Kidney epithelial cell (primary cell): ENCODE data around the gene LCN10. TPM values are rescaled to one million over a fixed set of nuclear protein-coding genes. Genes with fewer than 3 reads are reported as not detected.

Experiments used
- DNase-seq: peaks from one replicate; pipeline ENCODE4 v3.0.0-alpha.2; 2010; ENCODE audit warnings: low read depth
- H3K27me3 ChIP-seq: 2 replicates; pipeline ENCODE4 v1.6.0; 2011; ENCODE audit warnings: low read length; ENCODE audit not compliant: control insufficient read depth, insufficient read depth
- H3K36me3 ChIP-seq: 2 replicates; pipeline ENCODE4 v1.5.1; 2011; ENCODE audit warnings: low read length; ENCODE audit not compliant: control insufficient read depth, insufficient read depth
- H3K4me3 ChIP-seq: 2 replicates; pipeline ENCODE4 v1.5.1; 2011; ENCODE audit warnings: low read depth, mild to moderate bottlenecking, control low read depth, low read length
- CTCF ChIP-seq: IDR thresholded peaks from 2 replicates; pipeline ENCODE4 v1.5.1; 2011; ENCODE audit warnings: mild to moderate bottlenecking, moderate library complexity, low read length, control low read depth, inconsistent platforms; ENCODE audit not compliant: insufficient read depth, poor library complexity, severe bottlenecking
- total RNA-seq: library from RNA; depleted of rRNA; stranded (reverse); fragments of >200 nt; gene quantifications from 2 replicates; pipeline ENCODE4 v1.2.3, GENCODE V29; 2015

LCN10 gene
- total RNA-seq, 1 donor from 2014 or later: not detected

DNA sequence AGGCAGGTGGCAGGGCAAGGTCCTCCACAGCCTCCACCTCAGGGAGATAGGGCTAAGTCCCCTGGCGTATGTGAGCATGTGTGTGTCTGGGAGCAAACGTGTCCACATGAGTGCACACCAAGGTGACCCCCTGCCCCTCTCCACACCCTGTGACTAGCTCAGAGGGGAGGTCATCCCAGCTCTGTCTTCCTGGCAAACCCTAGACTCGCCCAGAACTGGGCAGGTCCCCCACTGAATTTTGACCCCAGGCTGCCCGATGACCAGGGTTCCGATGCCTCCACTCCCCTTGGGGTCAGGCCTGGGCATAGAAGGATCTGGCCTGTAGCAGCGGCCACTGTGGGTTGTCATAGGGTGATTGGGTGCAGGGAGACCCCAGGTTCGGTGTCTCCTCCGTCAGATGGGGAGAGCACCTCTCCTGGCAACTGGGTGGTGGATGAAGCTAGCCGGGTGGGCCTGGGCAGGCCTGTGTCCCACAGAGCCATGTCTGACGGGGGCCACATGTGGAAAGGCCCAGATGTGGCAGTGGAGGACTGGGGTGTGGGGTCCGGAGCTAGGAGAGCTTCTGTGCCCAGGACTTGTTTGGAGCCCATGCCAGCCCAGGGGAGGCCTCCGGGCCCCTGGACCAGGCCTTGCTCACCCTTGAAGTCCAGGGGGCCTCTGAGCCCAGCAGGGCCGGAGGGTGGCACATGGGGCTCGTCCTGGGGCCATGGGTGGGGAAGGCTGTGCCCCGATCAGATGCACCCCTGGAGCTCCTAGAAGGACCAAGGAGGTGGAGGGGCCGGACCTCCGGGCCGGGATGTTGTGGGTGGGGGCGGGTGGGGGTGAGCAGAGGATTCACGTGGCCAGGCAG is 24.2 kb downstream of the LCN10 start:
- Histone ChIP-seq H3K27me3 (peaks cover 2% of the 10 kb centered on the region), H3K36me3 (no peaks in the 10 kb centered on the region), H3K4me3 (no peak overlapping the region)
- no peak for DNase-seq
- TF ChIP-seq CTCF: no peak

DNA sequence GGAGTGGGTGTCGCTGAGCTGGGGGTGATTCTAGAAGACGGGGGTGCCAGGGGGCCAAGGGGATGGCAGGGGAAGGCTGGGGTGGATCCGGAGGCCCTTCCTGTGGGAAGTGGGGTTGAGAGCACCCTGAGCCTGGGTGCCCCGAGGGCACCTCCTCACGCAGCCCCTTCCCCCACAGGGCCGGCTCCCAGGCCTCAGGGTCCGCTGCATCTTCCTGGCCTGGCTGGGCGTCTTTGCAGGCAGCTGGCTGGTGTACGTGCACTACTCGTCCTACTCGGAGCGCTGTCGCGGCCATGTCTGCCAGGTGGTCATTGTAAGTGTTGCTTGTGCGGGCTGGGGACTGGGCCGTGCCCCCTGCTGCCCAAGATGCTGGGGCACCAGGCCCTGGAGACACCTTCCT is 25.3 kb downstream of the LCN10 start:
- no peaks in the 10 kb centered on the region for H3K36me3 ChIP-seq
- H3K4me3 ChIP-seq: no peak overlapping the region
- TF ChIP-seq CTCF: no peak
- peaks cover 10% of the 10 kb centered on the region for H3K27me3 ChIP-seq
- DNase-seq: no peak

DNA sequence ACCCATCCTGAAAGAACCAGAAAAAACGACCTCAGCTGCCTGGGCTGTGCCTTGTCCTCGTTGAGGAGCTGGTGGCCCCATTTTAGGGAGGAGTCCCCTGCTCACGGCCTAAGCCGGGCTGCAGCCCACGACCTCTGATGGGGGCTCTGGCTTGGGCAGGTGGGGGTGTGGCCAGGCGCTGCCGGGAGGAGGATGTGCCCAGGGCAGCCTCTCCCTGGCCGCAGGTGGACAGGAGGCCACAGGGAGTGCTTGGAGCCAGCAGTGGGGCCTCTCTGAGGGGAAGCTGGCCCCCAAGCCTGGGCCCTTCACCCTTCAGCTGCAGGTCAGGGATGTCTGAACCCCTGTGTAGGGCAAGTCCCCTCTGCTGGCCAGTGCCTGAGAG is 27.9 kb downstream of the LCN10 start:
- no peaks in the 10 kb centered on the region for H3K36me3 ChIP-seq
- TF ChIP-seq CTCF: no peak
- peaks cover 15% of the 10 kb centered on the region for H3K27me3 ChIP-seq

DNA sequence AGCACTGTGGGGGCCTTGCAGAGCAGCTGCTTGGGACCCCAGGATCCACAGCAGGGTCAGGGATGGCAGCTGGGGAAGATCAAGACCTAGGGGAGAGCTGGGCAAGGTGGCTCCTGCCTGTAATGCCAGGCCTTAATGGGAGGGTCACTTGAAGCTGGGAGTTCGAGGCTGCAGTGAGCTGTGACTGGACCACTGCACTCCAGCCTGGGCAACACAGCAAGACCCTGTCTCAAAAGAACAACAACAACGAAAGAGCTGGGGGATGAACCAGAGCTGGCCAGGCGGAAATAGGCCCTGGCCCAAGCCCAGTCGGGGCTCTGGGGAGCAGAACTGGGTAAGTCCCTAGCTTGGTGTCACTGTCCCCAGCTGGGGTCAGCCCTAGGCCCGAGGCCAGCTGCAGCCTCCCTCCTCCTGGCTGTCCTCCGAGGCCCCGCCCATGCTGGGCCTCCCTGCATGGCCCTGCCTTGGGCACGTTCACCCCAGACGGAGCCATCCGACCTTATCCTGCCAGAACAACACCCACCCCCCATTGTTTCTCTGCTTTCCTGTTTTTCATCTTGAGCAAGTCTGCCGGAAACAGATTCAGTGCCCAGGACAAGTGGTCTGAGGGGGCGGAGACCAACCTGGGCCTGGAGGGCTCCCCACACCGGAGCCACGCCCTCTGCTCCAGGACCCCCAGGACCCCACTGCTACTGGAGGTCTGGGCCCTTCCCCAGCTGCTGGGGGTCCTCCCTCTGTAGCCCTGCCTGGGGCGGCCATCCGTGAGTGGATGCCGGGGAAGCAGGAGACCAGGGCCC is 28.4 kb downstream of the LCN10 start:
- no peak for TF ChIP-seq CTCF
- DNase-seq: no peak
- Histone ChIP-seq H3K27me3 (peaks cover 15% of the 10 kb centered on the region), H3K36me3 (no peaks in the 10 kb centered on the region), H3K4me3 (no peak overlapping the region)

More for the DNA sequence above, 27.9 kb downstream of the LCN10 start:
- no peak overlapping the region for H3K4me3 ChIP-seq
- no peak for DNase-seq

- Histone ChIP-seq H3K36me3 (no peaks in the 10 kb centered on the region), H3K27me3 (peaks cover 15% of the 10 kb centered on the region), H3K4me3 (peak overlapping the region; percentile 55)
- DNase-seq: no peak
- no peak for TF ChIP-seq CTCF
These were observed 29.2 kb downstream of the LCN10 start for GRCh38 chr9:136713550-136713949.
